C4-2B (cell line): ENCODE measurements around the gene UBAP1.

ENCODE experiments used
- H3K27ac ChIP-seq: fragments of 450-650 bp; 2 replicates; pipeline ENCODE4 v1.5.1; 2017
- ZFX ChIP-seq: fragments of 450-650 bp; IDR thresholded peaks from 2 replicates; pipeline ENCODE4 v1.6.1; 2017
- TF ChIP-seq, protein P1 (sequence below): fragments of 450-650 bp; conservative IDR thresholded peaks from 2 replicates; pipeline ENCODE4 v1.5.1; 2017; ENCODE audit warnings: mild to moderate bottlenecking

UBAP1 gene

DNA sequence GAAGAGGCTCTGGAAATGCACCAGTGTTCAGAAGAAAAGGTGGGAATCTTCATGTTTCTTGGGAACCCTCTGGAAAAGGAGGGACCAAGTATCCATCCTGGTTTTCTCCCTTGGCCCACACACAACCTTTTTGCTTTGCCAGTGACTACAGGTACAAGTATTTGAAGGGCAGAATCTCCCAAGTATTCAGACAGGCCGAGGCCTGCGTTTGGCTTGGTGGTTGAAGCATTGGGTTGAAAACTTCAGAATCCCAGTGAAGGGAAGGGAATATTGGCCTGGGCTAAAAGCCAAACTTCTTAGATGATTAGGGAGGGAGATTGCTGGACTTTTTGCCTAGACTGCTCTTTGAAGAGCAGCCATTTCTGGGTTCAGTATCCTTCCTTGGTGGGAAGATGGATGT, 71.9 kb downstream of the UBAP1 start:
- no peak overlapping the region for H3K27ac ChIP-seq
- no peak for TF ChIP-seq ZFX
- TF ChIP-seq, protein P1, sequence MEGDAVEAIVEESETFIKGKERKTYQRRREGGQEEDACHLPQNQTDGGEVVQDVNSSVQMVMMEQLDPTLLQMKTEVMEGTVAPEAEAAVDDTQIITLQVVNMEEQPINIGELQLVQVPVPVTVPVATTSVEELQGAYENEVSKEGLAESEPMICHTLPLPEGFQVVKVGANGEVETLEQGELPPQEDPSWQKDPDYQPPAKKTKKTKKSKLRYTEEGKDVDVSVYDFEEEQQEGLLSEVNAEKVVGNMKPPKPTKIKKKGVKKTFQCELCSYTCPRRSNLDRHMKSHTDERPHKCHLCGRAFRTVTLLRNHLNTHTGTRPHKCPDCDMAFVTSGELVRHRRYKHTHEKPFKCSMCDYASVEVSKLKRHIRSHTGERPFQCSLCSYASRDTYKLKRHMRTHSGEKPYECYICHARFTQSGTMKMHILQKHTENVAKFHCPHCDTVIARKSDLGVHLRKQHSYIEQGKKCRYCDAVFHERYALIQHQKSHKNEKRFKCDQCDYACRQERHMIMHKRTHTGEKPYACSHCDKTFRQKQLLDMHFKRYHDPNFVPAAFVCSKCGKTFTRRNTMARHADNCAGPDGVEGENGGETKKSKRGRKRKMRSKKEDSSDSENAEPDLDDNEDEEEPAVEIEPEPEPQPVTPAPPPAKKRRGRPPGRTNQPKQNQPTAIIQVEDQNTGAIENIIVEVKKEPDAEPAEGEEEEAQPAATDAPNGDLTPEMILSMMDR: no peak

GRCh38 chr9:34252016-34252415, 73.2 kb downstream of the UBAP1 start:
- no peak overlapping the region for H3K27ac ChIP-seq
- TF ChIP-seq, protein P1: no peak
- TF ChIP-seq ZFX: no peak

GRCh38 chr9:34252670-34253459, 74.0 kb downstream of the UBAP1 start:
- no peak overlapping the region for H3K27ac ChIP-seq
- no peak for TF ChIP-seq ZFX
- TF ChIP-seq, protein P1: peak; percentile 98

GRCh38 chr9:34253460-34253837, 74.6 kb downstream of the UBAP1 start:
- TF ChIP-seq, protein P1: no peak
- no peak for TF ChIP-seq ZFX
- no peak overlapping the region for H3K27ac ChIP-seq

GRCh38 chr9:34254141-34254913, 75.5 kb downstream of the UBAP1 start:
- no peak for TF ChIP-seq ZFX
- TF ChIP-seq, protein P1: no peak
- H3K27ac ChIP-seq: no peak overlapping the region

GRCh38 chr9:34254966-34255825, 76.4 kb downstream of the UBAP1 start:
- TF ChIP-seq ZFX: no peak
- TF ChIP-seq, protein P1: no peak
- no peak overlapping the region for H3K27ac ChIP-seq
